Right renal cortex interstitium (tissue), 3 donors: ENCODE results near the gene XIAP. TPM values are rescaled to one million over a fixed set of nuclear protein-coding genes. Genes with fewer than 3 reads are reported as not detected.
"Not testable (repeated sequence)": the region's sequence is repeated elsewhere in the genome, so short reads cannot be mapped to it uniquely, and the experiment has no call there.

Experiments
- DNase-seq, 3 donors: peaks; one replicate each; pipeline ENCODE4 v3.0.0-alpha.2; 2013; ENCODE audit warnings: low read depth in 3 of 3, low spot score in 2 of 3
- polyA plus RNA-seq, 3 donors: library from polyadenylated mRNA; unstranded; fragments of 120-200 nt; gene quantifications; one replicate each; pipeline ENCODE4 v1.2.1, GENCODE V29; 2013; ENCODE audit not compliant: insufficient read length in 3 of 3

The XIAP gene
- polyA plus RNA-seq: 10 to 100 TPM; 39.9 to 41.9 (median 40.2) TPM

DNA sequence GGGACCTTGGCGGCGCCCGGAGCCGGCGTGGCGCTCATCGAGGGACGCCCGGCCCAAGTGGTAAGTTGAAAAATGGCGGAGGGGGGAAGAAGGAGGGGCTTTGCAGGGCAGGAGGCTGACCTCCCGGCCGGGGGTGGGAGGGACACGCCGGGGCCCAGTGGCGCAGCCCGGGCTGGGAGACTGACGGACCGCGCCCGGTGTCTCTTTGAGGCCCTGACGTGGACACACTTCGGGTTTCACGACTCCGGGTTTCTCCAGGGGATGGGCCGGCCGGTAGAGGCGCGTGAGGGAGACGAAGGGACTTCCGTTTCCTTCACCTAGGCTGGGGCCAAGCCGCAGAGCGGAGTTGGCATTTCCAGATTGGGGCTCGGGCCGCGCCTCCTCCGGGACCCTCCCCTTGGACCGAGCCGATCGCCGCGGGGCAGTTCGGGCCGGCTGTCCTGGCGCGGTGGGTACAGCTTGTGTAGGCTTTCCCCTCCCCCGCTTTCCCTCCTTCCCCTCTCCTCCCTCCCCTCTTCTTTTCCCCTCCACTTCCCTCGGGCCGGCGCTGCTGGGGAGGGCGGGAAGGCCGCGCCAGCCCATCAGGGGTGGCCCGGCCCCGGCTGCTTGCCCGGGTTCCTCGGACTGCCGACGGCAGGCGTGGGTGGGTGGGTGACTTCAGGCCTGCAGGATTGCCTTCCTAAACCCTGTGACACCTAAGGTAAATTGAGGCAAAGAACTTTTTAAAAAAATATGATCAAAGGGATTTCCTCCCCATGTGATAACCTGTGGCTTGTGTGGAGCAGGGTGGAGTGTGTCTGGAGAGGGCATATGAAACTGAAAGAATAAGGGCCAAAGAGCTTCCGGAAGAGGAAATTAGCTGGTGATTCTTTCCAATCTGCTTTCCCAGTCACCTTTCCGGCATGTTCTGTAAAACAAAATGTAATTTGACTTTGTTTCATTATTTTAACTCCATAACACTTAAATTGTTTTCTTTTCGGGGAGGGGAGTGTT lies at the start of gene XIAP:
XIAP (plus strand) TSS at position 208 of the 993 bp plus-strand sequence. CDS start 25,610 bp downstream, outside the sequence.
- peak in 1 of 3 donors; percentile 39 for DNase-seq

- no peak for DNase-seq
Measured at GRCh38 chrX:123814343-123814742, 45.5 kb upstream of the XIAP start.

GRCh38 chrX:123814934-123815394 lies 44.9 kb upstream of the XIAP start:
- not testable (repeated sequence) for DNase-seq

DNA sequence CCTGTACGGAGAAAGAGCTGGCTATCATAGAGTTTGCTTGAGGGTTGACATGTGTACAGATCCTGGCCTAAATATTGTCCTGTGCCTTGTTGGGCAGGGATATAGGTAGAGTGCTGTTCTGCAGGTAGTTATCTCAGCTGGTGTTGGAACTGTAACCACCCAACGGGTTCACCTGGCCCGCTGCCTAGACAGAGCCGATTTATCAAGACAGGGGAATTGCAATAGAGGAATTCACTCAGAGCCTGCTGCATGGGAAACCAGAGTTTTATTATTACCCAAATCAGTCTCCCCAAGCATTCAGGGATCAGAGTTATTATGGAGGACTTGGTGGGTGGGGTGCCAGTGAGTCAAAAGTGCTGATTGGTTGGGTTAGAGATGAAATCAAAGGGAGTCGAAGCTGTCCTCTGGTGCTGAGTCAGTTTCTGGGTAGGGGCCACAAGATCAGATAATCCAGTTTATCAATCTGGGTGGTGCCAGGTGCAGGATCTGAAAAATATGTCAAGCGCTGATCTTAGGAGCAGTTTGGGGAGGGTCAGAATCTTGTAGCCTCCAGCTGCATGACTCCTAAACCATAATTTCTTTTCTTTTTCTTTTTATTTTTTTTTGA lies 42.5 kb upstream of the XIAP start:
- DNase-seq: no peak

DNA sequence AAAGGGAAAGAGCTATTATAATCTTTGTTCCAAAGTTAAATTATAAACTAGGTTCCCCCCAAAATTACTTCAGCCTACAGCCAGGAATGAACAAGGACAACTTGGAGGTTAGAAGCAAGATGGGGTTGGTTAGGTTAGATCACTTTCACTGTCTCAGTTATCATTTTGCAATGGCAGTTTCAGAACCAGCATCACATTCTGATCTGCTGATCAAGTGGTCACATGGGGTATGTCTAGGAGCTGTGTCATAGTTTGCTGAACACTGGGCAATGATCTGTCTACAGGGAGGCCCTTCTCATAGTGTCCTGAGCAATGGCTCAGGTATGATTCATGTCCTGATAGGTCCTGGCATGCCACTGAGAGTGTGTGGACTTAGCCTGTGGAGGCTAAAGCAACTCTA lies 41.6 kb upstream of the XIAP start:
- DNase-seq: no peak

DNA sequence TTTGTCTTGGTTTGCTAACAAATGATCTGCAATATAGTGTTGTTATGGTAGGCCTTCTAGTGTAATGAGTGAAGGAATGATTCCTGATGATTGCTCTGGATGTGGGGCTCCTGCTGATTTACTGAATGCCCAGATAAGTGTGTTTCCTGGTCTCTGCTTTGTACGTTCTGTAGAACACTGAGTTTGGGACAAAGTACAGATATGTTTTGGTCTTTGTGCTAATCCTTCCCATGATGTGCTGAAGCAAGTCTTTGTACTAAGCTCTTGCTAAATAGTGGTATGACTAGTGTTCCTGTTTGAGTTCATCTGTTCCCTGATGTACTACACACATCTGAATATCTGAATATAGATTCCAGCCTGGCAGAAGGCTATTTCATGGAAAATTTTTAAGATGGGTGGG lies 36.9 kb upstream of the XIAP start:
- DNase-seq: no peak

GRCh38 chrX:123830309-123830708 lies 29.5 kb upstream of the XIAP start:
- DNase-seq: peak in 2 of 3 donors; percentile 21 to 41

DNA sequence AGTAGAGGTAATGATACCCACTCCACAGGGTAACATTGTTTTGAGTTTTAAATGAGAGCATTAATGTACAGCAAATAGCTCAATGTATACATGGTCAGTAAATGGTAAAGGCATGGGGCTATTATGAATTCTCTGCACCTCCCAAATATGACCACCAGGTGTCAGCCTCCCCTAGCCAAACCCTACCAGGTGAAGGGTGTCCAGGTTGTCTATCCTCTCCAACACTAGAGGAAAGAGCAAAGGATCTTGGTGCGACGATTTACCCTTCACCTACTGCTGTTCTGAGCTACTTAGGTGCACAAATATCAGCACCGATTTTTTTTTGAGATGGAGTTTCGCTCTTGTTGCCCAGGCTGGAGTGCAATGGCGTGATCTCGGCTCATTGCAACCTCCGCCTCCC lies 26.5 kb upstream of the XIAP start:
- peak in 1 of 3 donors; percentile 24 for DNase-seq

- no peak for DNase-seq
Measured at GRCh38 chrX:123834116-123834515, 25.7 kb upstream of the XIAP start.

- no peak for DNase-seq
Measured at GRCh38 chrX:123835661-123836371, 24.0 kb upstream of the XIAP start.

GRCh38 chrX:123845129-123845528 lies 14.7 kb upstream of the XIAP start:
- DNase-seq: not testable (repeated sequence)

GRCh38 chrX:123846577-123847038 lies 13.2 kb upstream of the XIAP start:
- no peak for DNase-seq

DNA sequence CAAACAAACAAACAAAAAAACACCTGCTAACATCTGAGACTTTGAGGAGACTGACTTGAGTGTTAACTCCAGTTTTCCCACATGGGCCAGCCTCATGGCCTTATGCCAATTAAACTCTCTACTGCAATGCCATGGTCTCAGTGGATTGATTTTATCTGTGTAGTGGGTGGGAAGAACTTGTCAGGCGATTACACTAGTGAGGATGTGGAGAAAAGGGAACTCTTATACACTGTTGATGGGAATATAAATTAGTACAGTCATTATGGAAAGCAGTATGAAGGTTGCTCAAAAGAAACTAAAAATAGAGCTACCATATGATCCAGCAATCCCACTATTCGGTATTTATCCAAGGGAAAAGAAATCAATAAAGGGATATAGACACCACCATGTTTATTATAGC lies 12.8 kb upstream of the XIAP start:
- no peak for DNase-seq

DNA sequence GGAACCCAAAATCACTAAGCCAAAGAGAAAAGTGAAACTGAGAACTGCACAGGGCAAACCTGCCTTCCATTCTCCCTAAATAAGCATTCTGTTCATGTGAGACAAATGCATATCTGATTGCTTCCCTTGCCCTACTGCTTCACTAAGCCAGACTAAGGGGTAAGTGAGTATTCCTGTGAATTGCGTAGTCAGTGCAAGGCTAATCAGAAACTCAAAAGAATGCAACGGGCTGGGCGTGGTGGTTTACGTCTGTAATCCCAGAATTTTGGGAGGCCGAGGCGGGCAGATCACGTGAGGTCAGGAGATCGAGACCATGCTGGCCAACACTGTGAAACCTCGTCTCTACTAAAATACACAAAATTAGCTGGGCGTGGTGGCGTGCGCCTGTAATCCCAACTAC lies 10.8 kb upstream of the XIAP start:
- no peak for DNase-seq

DNA sequence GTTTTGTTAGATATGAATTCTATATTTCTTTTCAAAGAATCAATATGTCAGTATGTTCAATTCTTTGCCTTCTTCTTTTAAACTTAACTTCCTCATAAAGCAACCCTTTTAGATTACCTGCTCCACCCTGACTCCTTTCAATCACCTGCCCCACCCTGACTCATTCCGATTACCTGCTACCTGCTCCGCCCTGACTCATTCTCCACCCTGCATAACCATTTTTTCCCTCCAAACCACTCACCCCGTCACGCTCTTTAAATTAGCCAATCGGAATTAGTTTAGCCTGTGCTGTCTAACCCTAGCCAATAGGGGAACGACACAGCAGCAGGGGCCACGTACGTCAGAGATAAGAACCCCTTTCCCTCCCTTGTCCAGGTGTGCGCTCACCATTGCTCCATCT lies 9.9 kb upstream of the XIAP start:
- not testable (repeated sequence) for DNase-seq

- DNase-seq: no peak
Measured at GRCh38 chrX:123851079-123851478, 8.8 kb upstream of the XIAP start.

- no peak for DNase-seq
Measured at GRCh38 chrX:123854329-123854728, 5.5 kb upstream of the XIAP start.

- peak in 1 of 3 donors; percentile 41 for DNase-seq
Measured at GRCh38 chrX:123859409-123859845, 426 bp upstream of the XIAP start.

- DNase-seq: no peak
Measured at GRCh38 chrX:123860983-123861382, 1.1 kb downstream of the XIAP start.

- DNase-seq: no peak
Measured at GRCh38 chrX:123869488-123869887, 9.6 kb downstream of the XIAP start.

DNA sequence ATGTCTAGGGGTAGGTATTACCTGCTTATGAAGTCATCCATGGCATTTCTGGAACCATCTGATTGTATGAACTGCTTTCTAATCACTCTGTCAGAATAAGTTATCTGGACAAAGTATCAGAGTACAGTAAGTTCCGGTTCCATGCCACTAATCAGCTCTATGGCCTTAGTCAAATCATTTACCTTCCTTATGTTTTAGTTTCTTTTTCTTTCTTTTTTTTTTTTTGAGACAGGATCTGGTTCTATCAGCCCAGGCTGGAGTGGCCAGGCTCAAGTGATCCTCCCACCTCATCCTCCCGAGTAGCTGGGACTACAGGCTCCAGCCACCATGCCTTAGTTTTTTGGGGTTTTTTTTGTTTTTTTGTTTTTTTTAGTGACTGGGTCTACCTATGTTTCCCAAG lies 11.5 kb downstream of the XIAP start:
- no peak for DNase-seq
